Erythroblast (primary cell): ENCODE results near the gene GTPBP6.

Experiments
- GATA1 ChIP-seq: IDR thresholded peaks from 2 replicates; pipeline ENCODE4 v1.6.1; 2011; ENCODE audit warnings: low read depth, mild to moderate bottlenecking, control low read depth, low read length, moderate library complexity
- POLR2A ChIP-seq: IDR thresholded peaks from 2 replicates; pipeline ENCODE4 v1.6.1; 2011; ENCODE audit warnings: mild to moderate bottlenecking, low read length

GRCh38 chrX:362937-363620 lies 44.5 kb upstream of the GTPBP6 start:
- no peak for TF ChIP-seq POLR2A
- TF ChIP-seq GATA1, result no peak
